ENCODE measurements around the gene PEG3. TPM values are rescaled to one million over a fixed set of nuclear protein-coding genes. Genes with fewer than 3 reads are reported as not detected.

PEG3 gene
- total and polyA plus RNA-seq, 2 experiments from 2014 or later = not detected

- H3K4me3 ChIP-seq = no peak overlapping the region
- no peaks in the 10 kb centered on the region for H3K9me3 ChIP-seq (ENCODE audit: low read depth)
- no peaks in the 10 kb centered on the region for H3K4me1 ChIP-seq (ENCODE audit: insufficient read depth)
- 74% methylated on average over 6 of the region's 6 CpGs for WGBS (ENCODE audit: low lambda C conversion rate, missing lambda C conversion rate)
- no peaks in the 10 kb centered on the region for H4K20me1 ChIP-seq (ENCODE audit: insufficient read depth, poor library complexity, severe bottlenecking)
- H3K36me3 ChIP-seq (replicated peaks; ENCODE audit: insufficient read depth, low read depth) = no peaks in the 10 kb centered on the region
- no peak for TF ChIP-seq CTCF (IDR thresholded peaks at IDR 0.05; ENCODE audit: poor library complexity)
- TF ChIP-seq EZH2 (IDR thresholded peaks at IDR 0.05; ENCODE audit: borderline replicate concordance) = no peak
- no peak for TF ChIP-seq EZH2phosphoT487 (IDR thresholded peaks at IDR 0.05; ENCODE audit: low read depth, severe bottlenecking, unreplicated experiment)
- no peaks in the 10 kb centered on the region for H3K79me2 ChIP-seq
- H3K4me2 ChIP-seq = no peak overlapping the region
- no peak overlapping the region for H2AFZ ChIP-seq
- no peaks in the 10 kb centered on the region for H3K27me3 ChIP-seq
- no peaks in the 10 kb centered on the region for H3K9me2 ChIP-seq (replicated peaks; ENCODE audit: insufficient read depth)
- no peak for DNase-seq (ENCODE audit: low spot score)
- H3K27ac ChIP-seq = no peak overlapping the region
Measured at GRCh38 chr19:56837004-56837403, 3.5 kb downstream of the PEG3 start.

GRCh38 chr19:56836059-56836458, 4.5 kb downstream of the PEG3 start:
- no peak for TF ChIP-seq EZH2 (IDR thresholded peaks at IDR 0.05; ENCODE audit: borderline replicate concordance)
- TF ChIP-seq EZH2phosphoT487 (IDR thresholded peaks at IDR 0.05; ENCODE audit: low read depth, severe bottlenecking, unreplicated experiment) = no peak
- TF ChIP-seq CTCF (IDR thresholded peaks at IDR 0.05; ENCODE audit: poor library complexity) = no peak
- no peaks in the 10 kb centered on the region for H3K9me2 ChIP-seq (replicated peaks; ENCODE audit: insufficient read depth)
- no peak overlapping the region for H3K4me3 ChIP-seq
- H3K79me2 ChIP-seq = no peaks in the 10 kb centered on the region
- no peaks in the 10 kb centered on the region for H3K36me3 ChIP-seq (replicated peaks; ENCODE audit: insufficient read depth, low read depth)
- H3K4me2 ChIP-seq = no peak overlapping the region
- H3K4me1 ChIP-seq (ENCODE audit: insufficient read depth) = no peaks in the 10 kb centered on the region
- no peak for DNase-seq (ENCODE audit: low spot score)
- no peaks in the 10 kb centered on the region for H3K27me3 ChIP-seq
- 83% methylated on average over 9 of the region's 9 CpGs for WGBS (ENCODE audit: low lambda C conversion rate, missing lambda C conversion rate)
- no peak overlapping the region for H2AFZ ChIP-seq
- no peaks in the 10 kb centered on the region for H3K9me3 ChIP-seq (ENCODE audit: low read depth)
- no peak overlapping the region for H3K27ac ChIP-seq
- H4K20me1 ChIP-seq (ENCODE audit: insufficient read depth, poor library complexity, severe bottlenecking) = no peaks in the 10 kb centered on the region

- Histone ChIP-seq H2AFZ (no peak overlapping the region), H3K9me2 (replicated peaks; ENCODE audit: insufficient read depth) (no peaks in the 10 kb centered on the region), H3K4me2 (no peak overlapping the region), H3K27me3 (no peaks in the 10 kb centered on the region), H3K36me3 (replicated peaks; ENCODE audit: insufficient read depth, low read depth) (no peaks in the 10 kb centered on the region), H4K20me1 (ENCODE audit: insufficient read depth, poor library complexity, severe bottlenecking) (no peaks in the 10 kb centered on the region), H3K27ac (no peak overlapping the region), H3K79me2 (no peaks in the 10 kb centered on the region), H3K9me3 (ENCODE audit: low read depth) (no peaks in the 10 kb centered on the region), H3K4me3 (no peak overlapping the region), H3K4me1 (ENCODE audit: insufficient read depth) (no peaks in the 10 kb centered on the region)
- TF ChIP-seq EZH2phosphoT487 (IDR thresholded peaks at IDR 0.05; ENCODE audit: low read depth, severe bottlenecking, unreplicated experiment) = no peak
- no peak for TF ChIP-seq CTCF (IDR thresholded peaks at IDR 0.05; ENCODE audit: poor library complexity)
- TF ChIP-seq EZH2 (IDR thresholded peaks at IDR 0.05; ENCODE audit: borderline replicate concordance) = no peak
- DNase-seq (ENCODE audit: low spot score) = no peak
Measured at GRCh38 chr19:56835401-56835800, 5.1 kb downstream of the PEG3 start.
